Keratinocyte (primary cell): ENCODE measurements around the gene CNTNAP5. TPM values are rescaled to one million over a fixed set of nuclear protein-coding genes. Genes with fewer than 3 reads are reported as not detected.

ENCODE experiments used
- DNase-seq: peaks from one replicate; pipeline ENCODE4 v3.0.0-alpha.2; 2011; ENCODE audit warnings: low read depth, missing footprints, low spot score
- FAIRE-seq: peaks from 2 replicates; lab custom pipeline; 2011; peaks lifted over from hg19 to GRCh38; lab: Jason Lieb, UNC
- H2AFZ ChIP-seq: 2 replicates; pipeline ENCODE4 v1.6.0; 2012; ENCODE audit warnings: low read length, control low read depth, inconsistent platforms; ENCODE audit not compliant: control insufficient read depth
- H3K27ac ChIP-seq: 2 replicates; pipeline ENCODE4 v1.5.1; 2011; ENCODE audit warnings: low read length; ENCODE audit not compliant: control insufficient read depth, insufficient read depth
- H3K27me3 ChIP-seq: 3 replicates; pipeline ENCODE4 v1.6.0; 2011; ENCODE audit warnings: low read length; ENCODE audit not compliant: control insufficient read depth, insufficient read depth; ENCODE audit errors: extremely low read depth
- H3K36me3 ChIP-seq, 2 experiments: 2 replicates in 1 of 2; 3 replicates in 1 of 2; pipeline ENCODE4 v1.5.1; 2011; ENCODE audit warnings: low read length in 2 of 2, mild to moderate bottlenecking in 1 of 2; ENCODE audit not compliant: control insufficient read depth in 2 of 2, insufficient read depth in 2 of 2; ENCODE audit errors: extremely low read depth in 1 of 2
- H3K4me1 ChIP-seq: 3 replicates; pipeline ENCODE4 v1.5.1; 2011; ENCODE audit warnings: low read length; ENCODE audit not compliant: control insufficient read depth, insufficient read depth; ENCODE audit errors: extremely low read depth
- H3K4me2 ChIP-seq: 3 replicates; pipeline ENCODE4 v1.6.0; 2011; ENCODE audit warnings: low read depth, low read length; ENCODE audit not compliant: control insufficient read depth, insufficient read depth; ENCODE audit errors: extremely low read depth
- H3K4me3 ChIP-seq, 3 experiments: fragments of 200-600 bp in 1 of 3; sonication (generic) in 1 of 3; 2 replicates in 2 of 3; 3 replicates in 1 of 3; pipeline ENCODE4 v1.5.1; 2011 to 2016; ENCODE audit warnings: low read length in 3 of 3, mild to moderate bottlenecking in 3 of 3, control low read depth in 2 of 3, inconsistent platforms in 1 of 3, low read depth in 1 of 3, mixed read lengths in 1 of 3, mixed run types in 1 of 3, moderate library complexity in 1 of 3; ENCODE audit not compliant: control insufficient read depth in 2 of 3, insufficient read depth in 2 of 3; ENCODE audit errors: extremely low read depth in 1 of 3
- H3K79me2 ChIP-seq: 2 replicates; pipeline ENCODE4 v1.6.0; 2012; ENCODE audit warnings: low read length; ENCODE audit not compliant: control insufficient read depth, insufficient read depth
- H3K9ac ChIP-seq: 3 replicates; pipeline ENCODE4 v1.6.0; 2011; ENCODE audit warnings: low read length; ENCODE audit not compliant: control insufficient read depth, insufficient read depth; ENCODE audit errors: extremely low read depth
- H3K9me1 ChIP-seq: 3 replicates; pipeline ENCODE4 v1.6.0; 2011; ENCODE audit warnings: low read length; ENCODE audit not compliant: control insufficient read depth, insufficient read depth; ENCODE audit errors: extremely low read depth
- H3K9me3 ChIP-seq: 2 replicates; pipeline ENCODE4 v1.5.1; 2012; ENCODE audit warnings: low read depth, low read length; ENCODE audit not compliant: control insufficient read depth
- H4K20me1 ChIP-seq: 3 replicates; pipeline ENCODE4 v1.6.0; 2011; ENCODE audit warnings: low read length; ENCODE audit not compliant: control insufficient read depth, insufficient read depth; ENCODE audit errors: extremely low read depth
- EZH2 ChIP-seq: IDR thresholded peaks from one replicate; pipeline ENCODE4 v1.6.1; 2012; ENCODE audit warnings: inconsistent platforms, mild to moderate bottlenecking, low read length, moderate library complexity
- dilution Hi-C: fragments of 300-500 bp; cut with MboI; formaldehyde crosslinking; loops from one replicate; pipeline ENCODE4 v1.7.0; 2020; ENCODE audit warnings: low sequenced_read_pairs; ENCODE audit not compliant: extremely low pct_ligation_motif_present
- polyA plus RNA-seq, 5 experiments: library from polyadenylated mRNA; depleted of rRNA in 3 of 5; stranded (reverse) in 3 of 5; stranded (forward) in 1 of 5; unstranded in 1 of 5; fragments of >200 nt; gene quantifications; 1 replicate in 1 of 5; 2 replicates in 3 of 5; 3 replicates in 1 of 5; pipeline versions ENCODE4 v1.2.1 to v1.2.3, GENCODE V29; 2011 to 2012; ENCODE audit warnings: missing spikeins in 2 of 5, low read depth in 1 of 5, low replicate concordance in 1 of 5
- TF ChIP-seq, protein P1 (sequence below), 3 experiments: IDR thresholded peaks in 1 of 3; conservative IDR thresholded peaks in 1 of 3; optimal IDR thresholded peaks in 1 of 3; 2 replicates in 2 of 3; 3 replicates in 1 of 3; pipeline versions ENCODE3 to v1.5.1; 2011; ENCODE audit warnings: low read length in 3 of 3, mild to moderate bottlenecking in 3 of 3, moderate library complexity in 2 of 3, control low read depth in 1 of 3, inconsistent platforms in 1 of 3; ENCODE audit not compliant: insufficient read depth in 2 of 3; ENCODE audit errors: extremely low read depth in 1 of 3

CNTNAP5 gene
- polyA plus RNA-seq, 1 donor (not counting 4 experiments of a cell fraction or from before 2014, with no cell fraction given), result not detected

- H3K9ac ChIP-seq, result no peak overlapping the region
- H3K9me1 ChIP-seq, result no peaks in the 10 kb centered on the region
- H3K79me2 ChIP-seq, result no peaks in the 10 kb centered on the region
- dilution Hi-C loops, result no loop called here
- peaks cover 2% of the 10 kb centered on the region for H3K9me3 ChIP-seq
- no peak for DNase-seq
- H3K4me1 ChIP-seq, result no peaks in the 10 kb centered on the region
- no peak overlapping the region for H2AFZ ChIP-seq
- no peak overlapping the region for H3K4me3 ChIP-seq
- FAIRE-seq, result no peak
- H3K36me3 ChIP-seq, result no peaks in the 10 kb centered on the region
- no peaks in the 10 kb centered on the region for H4K20me1 ChIP-seq
- TF ChIP-seq, protein P1, sequence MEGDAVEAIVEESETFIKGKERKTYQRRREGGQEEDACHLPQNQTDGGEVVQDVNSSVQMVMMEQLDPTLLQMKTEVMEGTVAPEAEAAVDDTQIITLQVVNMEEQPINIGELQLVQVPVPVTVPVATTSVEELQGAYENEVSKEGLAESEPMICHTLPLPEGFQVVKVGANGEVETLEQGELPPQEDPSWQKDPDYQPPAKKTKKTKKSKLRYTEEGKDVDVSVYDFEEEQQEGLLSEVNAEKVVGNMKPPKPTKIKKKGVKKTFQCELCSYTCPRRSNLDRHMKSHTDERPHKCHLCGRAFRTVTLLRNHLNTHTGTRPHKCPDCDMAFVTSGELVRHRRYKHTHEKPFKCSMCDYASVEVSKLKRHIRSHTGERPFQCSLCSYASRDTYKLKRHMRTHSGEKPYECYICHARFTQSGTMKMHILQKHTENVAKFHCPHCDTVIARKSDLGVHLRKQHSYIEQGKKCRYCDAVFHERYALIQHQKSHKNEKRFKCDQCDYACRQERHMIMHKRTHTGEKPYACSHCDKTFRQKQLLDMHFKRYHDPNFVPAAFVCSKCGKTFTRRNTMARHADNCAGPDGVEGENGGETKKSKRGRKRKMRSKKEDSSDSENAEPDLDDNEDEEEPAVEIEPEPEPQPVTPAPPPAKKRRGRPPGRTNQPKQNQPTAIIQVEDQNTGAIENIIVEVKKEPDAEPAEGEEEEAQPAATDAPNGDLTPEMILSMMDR (optimal IDR thresholded peaks at IDR 0.05 in 1 of 3, IDR thresholded peaks at IDR 0.05 in 1 of 3, conservative IDR thresholded peaks at IDR 0.05 in 1 of 3; ENCODE audit: extremely low read depth in 1 of 3, insufficient read depth in 2 of 3, low read length in 3 of 3), result no peak
- no peak for TF ChIP-seq EZH2
- no peaks in the 10 kb centered on the region for H3K27me3 ChIP-seq
- H3K4me2 ChIP-seq, result no peak overlapping the region
- no peak overlapping the region for H3K27ac ChIP-seq
These were observed 162.9 kb downstream of the CNTNAP5 start for GRCh38 chr2:124187948-124188347.

GRCh38 chr2:124193706-124194105, 168.6 kb downstream of the CNTNAP5 start:
- H3K79me2 ChIP-seq, result no peaks in the 10 kb centered on the region
- TF ChIP-seq, protein P1 (optimal IDR thresholded peaks at IDR 0.05 in 1 of 3, IDR thresholded peaks at IDR 0.05 in 1 of 3, conservative IDR thresholded peaks at IDR 0.05 in 1 of 3; ENCODE audit: extremely low read depth in 1 of 3, insufficient read depth in 2 of 3, low read length in 3 of 3), result no peak
- TF ChIP-seq EZH2, result no peak

More at GRCh38 chr2:124193706-124194105, 168.6 kb downstream of the CNTNAP5 start:
- no peak overlapping the region for H3K4me3 ChIP-seq
- dilution Hi-C loops, result no loop called here
- H3K4me1 ChIP-seq, result no peaks in the 10 kb centered on the region
- H3K9me1 ChIP-seq, result no peaks in the 10 kb centered on the region
- no peak overlapping the region for H3K27ac ChIP-seq
- no peaks in the 10 kb centered on the region for H3K27me3 ChIP-seq
- H3K9me3 ChIP-seq, result peaks cover 2% of the 10 kb centered on the region
- H3K9ac ChIP-seq, result no peak overlapping the region
- H2AFZ ChIP-seq, result no peak overlapping the region
- no peaks in the 10 kb centered on the region for H3K36me3 ChIP-seq
- DNase-seq (no peak), FAIRE-seq (no peak)
- no peaks in the 10 kb centered on the region for H4K20me1 ChIP-seq
- no peak overlapping the region for H3K4me2 ChIP-seq
